SU-DHL-6 (cell line): ENCODE results near the gene RASGRP3.

Source experiments
- EZH2phosphoT487 ChIP-seq: fragments of 200-600 bp; sonication (generic), shearing (Covaris generic); conservative IDR thresholded peaks from 2 replicates; pipeline ENCODE4 v1.6.1; 2018; ENCODE audit warnings: mild to moderate bottlenecking, antibody characterized with exemption, low read length, moderate library complexity, mixed read lengths
- TF ChIP-seq, protein P1 (sequence below): fragments of 200-600 bp; sonication (generic); IDR thresholded peaks from one replicate; pipeline ENCODE4 v1.5.1; 2017; ENCODE audit warnings: antibody characterized with exemption, mild to moderate bottlenecking, low read length, moderate library complexity; ENCODE audit not compliant: insufficient read depth, poor library complexity, severe bottlenecking

DNA sequence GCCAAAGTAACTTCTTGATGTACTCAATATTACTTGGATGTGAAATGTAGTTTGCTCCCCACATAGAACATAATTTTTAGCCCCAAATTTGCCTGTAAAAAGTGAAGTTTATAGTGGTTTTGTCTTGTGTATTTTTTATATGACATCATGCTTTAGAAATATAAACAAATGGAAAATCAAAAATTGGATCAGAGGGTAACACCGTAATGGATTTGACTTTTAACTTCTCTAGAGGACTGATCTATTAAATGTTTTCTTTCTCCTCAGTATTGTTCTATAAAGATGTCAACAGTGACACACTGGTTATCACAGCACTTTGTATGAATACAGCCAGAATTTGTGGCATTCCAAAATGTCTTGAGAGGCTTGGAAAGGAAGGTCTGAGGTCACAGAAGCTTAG, 45.6 kb upstream of the RASGRP3 start:
- TF ChIP-seq, protein P1, sequence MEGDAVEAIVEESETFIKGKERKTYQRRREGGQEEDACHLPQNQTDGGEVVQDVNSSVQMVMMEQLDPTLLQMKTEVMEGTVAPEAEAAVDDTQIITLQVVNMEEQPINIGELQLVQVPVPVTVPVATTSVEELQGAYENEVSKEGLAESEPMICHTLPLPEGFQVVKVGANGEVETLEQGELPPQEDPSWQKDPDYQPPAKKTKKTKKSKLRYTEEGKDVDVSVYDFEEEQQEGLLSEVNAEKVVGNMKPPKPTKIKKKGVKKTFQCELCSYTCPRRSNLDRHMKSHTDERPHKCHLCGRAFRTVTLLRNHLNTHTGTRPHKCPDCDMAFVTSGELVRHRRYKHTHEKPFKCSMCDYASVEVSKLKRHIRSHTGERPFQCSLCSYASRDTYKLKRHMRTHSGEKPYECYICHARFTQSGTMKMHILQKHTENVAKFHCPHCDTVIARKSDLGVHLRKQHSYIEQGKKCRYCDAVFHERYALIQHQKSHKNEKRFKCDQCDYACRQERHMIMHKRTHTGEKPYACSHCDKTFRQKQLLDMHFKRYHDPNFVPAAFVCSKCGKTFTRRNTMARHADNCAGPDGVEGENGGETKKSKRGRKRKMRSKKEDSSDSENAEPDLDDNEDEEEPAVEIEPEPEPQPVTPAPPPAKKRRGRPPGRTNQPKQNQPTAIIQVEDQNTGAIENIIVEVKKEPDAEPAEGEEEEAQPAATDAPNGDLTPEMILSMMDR: no peak
- no peak for TF ChIP-seq EZH2phosphoT487
